ENCODE measurements around the gene POU6F2. TPM values are rescaled to one million over a fixed set of nuclear protein-coding genes. Genes with fewer than 3 reads are reported as not detected.

Gene POU6F2
- total RNA-seq, 1 experiment from 2014 or later: not detected

GRCh38 chr7:39099146-39099545 is 121.4 kb downstream of the POU6F2 start:
- no peak overlapping the region for H3K9ac ChIP-seq (ENCODE audit: low read length)
- CTCF ChIA-PET: no interaction called here
- H3K36me3 ChIP-seq (ENCODE audit: low read depth, low read length): no peaks in the 10 kb centered on the region
- TF ChIP-seq EZH2 (IDR thresholded peaks at IDR 0.05; ENCODE audit: low read length, unreplicated experiment) (no peak), EZH2phosphoT487 (IDR thresholded peaks at IDR 0.05; ENCODE audit: borderline replicate concordance, low read length) (no peak)
- no peaks in the 10 kb centered on the region for H3F3A ChIP-seq (ENCODE audit: low read length, unreplicated experiment)
- no peak for DNase-seq
- BruUV-seq (replicated peaks): no TSS peak
- ATAC-seq: no peak
- peaks cover 36% of the 10 kb centered on the region for H3K27me3 ChIP-seq (ENCODE audit: low read length)
- H4K20me1 ChIP-seq (ENCODE audit: low read length): no peaks in the 10 kb centered on the region
- no peaks in the 10 kb centered on the region for H3K9me2 ChIP-seq (replicated peaks; ENCODE audit: low read length)
- H3K9me3 ChIP-seq (ENCODE audit: low read length): no peaks in the 10 kb centered on the region
- no peaks in the 10 kb centered on the region for H3K79me2 ChIP-seq (ENCODE audit: low read length)
- no peak overlapping the region for H3K4me3 ChIP-seq (ENCODE audit: low read length)
- intact Hi-C loops (cut with micrococcal nuclease): no loop called here
- H2AFZ ChIP-seq (ENCODE audit: low read length): no peak overlapping the region
- POLR2A ChIA-PET (ENCODE audit: unreplicated experiment): no interaction called here
- no peaks in the 10 kb centered on the region for H3K4me1 ChIP-seq (ENCODE audit: insufficient read depth, low read length)
- H3K4me2 ChIP-seq (ENCODE audit: low read length): no peak overlapping the region
- H3K27ac ChIP-seq (ENCODE audit: low read length): no peak overlapping the region

GRCh38 chr7:39100270-39100669 is 122.6 kb downstream of the POU6F2 start:
- peaks cover 28% of the 10 kb centered on the region for H3K27me3 ChIP-seq (ENCODE audit: low read length)
- H3K4me1 ChIP-seq (ENCODE audit: insufficient read depth, low read length): no peaks in the 10 kb centered on the region
- H3K9ac ChIP-seq (ENCODE audit: low read length): no peak overlapping the region
- intact Hi-C loops (cut with micrococcal nuclease): no loop called here
- POLR2A ChIA-PET (ENCODE audit: unreplicated experiment): no interaction called here
- H4K20me1 ChIP-seq (ENCODE audit: low read length): no peaks in the 10 kb centered on the region
- H3F3A ChIP-seq (ENCODE audit: low read length, unreplicated experiment): no peaks in the 10 kb centered on the region
- CTCF ChIA-PET: no interaction called here
- ATAC-seq (no peak), DNase-seq (no peak)
- no peak overlapping the region for H2AFZ ChIP-seq (ENCODE audit: low read length)
- H3K4me2 ChIP-seq (ENCODE audit: low read length): no peak overlapping the region
- no peak overlapping the region for H3K4me3 ChIP-seq (ENCODE audit: low read length)
- H3K27ac ChIP-seq (ENCODE audit: low read length): no peak overlapping the region
- no peaks in the 10 kb centered on the region for H3K79me2 ChIP-seq (ENCODE audit: low read length)
- no peaks in the 10 kb centered on the region for H3K9me3 ChIP-seq (ENCODE audit: low read length)
- TF ChIP-seq CTCF (conservative IDR thresholded peaks at IDR 0.05; ENCODE audit: low read depth, low read length) (no peak), EZH2phosphoT487 (IDR thresholded peaks at IDR 0.05; ENCODE audit: borderline replicate concordance, low read length) (no peak), EZH2 (IDR thresholded peaks at IDR 0.05; ENCODE audit: low read length, unreplicated experiment) (no peak)
- BruUV-seq (replicated peaks): no TSS peak
- H3K9me2 ChIP-seq (replicated peaks; ENCODE audit: low read length): no peaks in the 10 kb centered on the region
- H3K36me3 ChIP-seq (ENCODE audit: low read depth, low read length): no peaks in the 10 kb centered on the region

GRCh38 chr7:39102234-39102633 is 124.5 kb downstream of the POU6F2 start:
- H3K9ac ChIP-seq (ENCODE audit: low read length): no peak overlapping the region
- intact Hi-C loops (cut with micrococcal nuclease): no loop called here
- POLR2A ChIA-PET (ENCODE audit: unreplicated experiment): no interaction called here
- no peaks in the 10 kb centered on the region for H4K20me1 ChIP-seq (ENCODE audit: low read length)
- ATAC-seq (no peak), DNase-seq (no peak)
- no peak overlapping the region for H3K4me2 ChIP-seq (ENCODE audit: low read length)
- H3K36me3 ChIP-seq (ENCODE audit: low read depth, low read length): no peaks in the 10 kb centered on the region
- no peak for TF ChIP-seq CTCF (conservative IDR thresholded peaks at IDR 0.05; ENCODE audit: low read depth, low read length)
- TF ChIP-seq EZH2phosphoT487 (IDR thresholded peaks at IDR 0.05; ENCODE audit: borderline replicate concordance, low read length): no peak
- TF ChIP-seq EZH2 (IDR thresholded peaks at IDR 0.05; ENCODE audit: low read length, unreplicated experiment): no peak
- H3K27ac ChIP-seq (ENCODE audit: low read length): no peak overlapping the region
- H3K4me1 ChIP-seq (ENCODE audit: insufficient read depth, low read length): no peaks in the 10 kb centered on the region
- H2AFZ ChIP-seq (ENCODE audit: low read length): no peak overlapping the region
- no peak overlapping the region for H3K4me3 ChIP-seq (ENCODE audit: low read length)
- H3K79me2 ChIP-seq (ENCODE audit: low read length): no peaks in the 10 kb centered on the region
- peaks cover 13% of the 10 kb centered on the region for H3K27me3 ChIP-seq (ENCODE audit: low read length)
- no peaks in the 10 kb centered on the region for H3K9me3 ChIP-seq (ENCODE audit: low read length)
- no peaks in the 10 kb centered on the region for H3F3A ChIP-seq (ENCODE audit: low read length, unreplicated experiment)
- no peaks in the 10 kb centered on the region for H3K9me2 ChIP-seq (replicated peaks; ENCODE audit: low read length)
- BruUV-seq (replicated peaks): no TSS peak
- CTCF ChIA-PET: no interaction called here

Data from PC-3 (cell line).